MCF 10A (cell line): ENCODE measurements around the gene TRPC4AP. TPM values are rescaled to one million over a fixed set of nuclear protein-coding genes. Genes with fewer than 3 reads are reported as not detected.

ENCODE experiments used
- BruUV-seq: library from RNA; stranded (reverse); fragments of 400-500 nt; replicated peaks from 2 replicates; lab custom pipeline; 2021; lab: Mats Ljungman, UMichigan
- CTCF ChIA-PET: fragments of 300-600 bp; sonication (Branson Sonifier 250); formaldehyde crosslinking; extraction: SDS; loops from one replicate; lab custom pipeline; 2021; ENCODE audit warnings: antibody characterized with exemption, inconsistent platforms; lab: Yijun Ruan, JAX
- POLR2A ChIA-PET: fragments of 300-600, 350-650 bp; sonication (Branson Sonifier 250); formaldehyde crosslinking; extraction: SDS; loops from one replicate; lab custom pipeline; 2020; ENCODE audit warnings: antibody characterized with exemption, inconsistent platforms; lab: Yijun Ruan, JAX
- DNase-seq: peaks from one replicate; pipeline ENCODE4 v3.0.0-alpha.2; 2018; ENCODE audit not compliant: unreplicated experiment
- H3K27ac Mint-ChIP-seq: one replicate; pipeline ENCODE4 v1.8.0; 2022; ENCODE audit warnings: mild to moderate bottlenecking, low read depth, mixed read lengths; ENCODE audit not compliant: unreplicated experiment
- H3K27me3 Mint-ChIP-seq: one replicate; pipeline ENCODE4 v1.8.0; 2022; ENCODE audit warnings: mixed read lengths; ENCODE audit not compliant: insufficient read depth, unreplicated experiment
- H3K36me3 Mint-ChIP-seq: one replicate; pipeline ENCODE4 v1.8.0; 2022; ENCODE audit warnings: mild to moderate bottlenecking, moderate library complexity, mixed read lengths; ENCODE audit not compliant: insufficient read depth, unreplicated experiment
- H3K4me1 Mint-ChIP-seq: one replicate; pipeline ENCODE4 v1.8.0; 2022; ENCODE audit warnings: mixed read lengths; ENCODE audit not compliant: insufficient read depth, unreplicated experiment
- H3K4me3 Mint-ChIP-seq: one replicate; pipeline ENCODE4 v1.8.0; 2022; ENCODE audit warnings: mild to moderate bottlenecking, moderate library complexity, mixed read lengths; ENCODE audit not compliant: unreplicated experiment
- H3K9me3 Mint-ChIP-seq: one replicate; pipeline ENCODE4 v1.8.0; 2022; ENCODE audit warnings: mixed read lengths; ENCODE audit not compliant: unreplicated experiment
- intact Hi-C: fragments of 100-400 bp; cut with micrococcal nuclease; formaldehyde crosslinking; loops from 2 replicates; pipeline ENCODE4 v1.14.1; 2022
- total RNA-seq: library from RNA; stranded (reverse); gene quantifications from 2 replicates; pipeline ENCODE4 v1.2.3, GENCODE V29; 2022
- TF ChIP-seq, protein P1 (sequence below): fragments of 200-600 bp; IDR thresholded peaks from one replicate; pipeline ENCODE4 v1.8.0; 2022; ENCODE audit warnings: antibody characterized with exemption, mild to moderate bottlenecking; ENCODE audit not compliant: unreplicated experiment

The TRPC4AP gene
- total RNA-seq, 1 experiment from 2014 or later, result 51.8 TPM

DNA sequence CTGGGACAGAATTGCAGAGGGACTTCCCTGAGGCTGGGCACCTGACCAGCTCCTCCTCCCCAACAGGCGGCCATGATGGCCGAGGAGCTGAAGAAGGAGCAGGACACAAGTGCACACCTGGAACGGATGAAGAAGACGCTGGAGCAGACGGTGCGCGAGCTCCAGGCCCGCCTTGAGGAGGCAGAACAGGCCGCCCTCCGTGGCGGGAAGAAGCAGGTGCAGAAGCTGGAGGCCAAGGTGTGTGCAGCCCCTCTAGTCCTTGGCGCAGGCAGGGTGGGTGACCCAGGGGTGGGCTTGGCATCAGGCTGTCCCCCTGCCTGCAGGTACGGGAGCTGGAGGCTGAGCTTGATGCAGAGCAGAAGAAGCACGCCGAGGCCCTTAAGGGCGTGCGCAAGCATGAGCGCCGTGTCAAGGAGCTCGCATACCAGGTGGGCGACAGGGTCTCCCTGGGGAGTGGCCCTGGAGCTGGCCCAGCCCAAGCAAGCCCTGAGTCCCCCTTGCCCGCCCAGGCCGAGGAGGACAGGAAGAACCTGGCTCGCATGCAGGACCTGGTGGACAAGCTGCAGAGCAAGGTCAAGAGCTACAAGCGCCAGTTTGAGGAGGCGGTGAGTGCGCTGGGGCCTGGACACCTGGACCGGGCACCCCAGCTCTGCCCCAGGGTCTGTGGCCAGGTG lies 91.5 kb downstream of the TRPC4AP start:
- intact Hi-C loops, result no loop called here
- Mint-ChIP-seq H3K4me1 (no peaks in the 10 kb centered on the region), H3K36me3 (peaks cover 70% of the 10 kb centered on the region), H3K27me3 (no peaks in the 10 kb centered on the region), H3K4me3 (no peak overlapping the region), H3K27ac (no peak overlapping the region), H3K9me3 (no peaks in the 10 kb centered on the region)
- no TSS peak for BruUV-seq
- no peak for DNase-seq
- POLR2A ChIA-PET, result interaction anchor here (0.5 to 1.4 kb wide), 2 partner anchors 16 to 267 kb away, joined by 3 to 4 read pairs; no protein-coding TSS in a partner anchor
- TF ChIP-seq, protein P1, sequence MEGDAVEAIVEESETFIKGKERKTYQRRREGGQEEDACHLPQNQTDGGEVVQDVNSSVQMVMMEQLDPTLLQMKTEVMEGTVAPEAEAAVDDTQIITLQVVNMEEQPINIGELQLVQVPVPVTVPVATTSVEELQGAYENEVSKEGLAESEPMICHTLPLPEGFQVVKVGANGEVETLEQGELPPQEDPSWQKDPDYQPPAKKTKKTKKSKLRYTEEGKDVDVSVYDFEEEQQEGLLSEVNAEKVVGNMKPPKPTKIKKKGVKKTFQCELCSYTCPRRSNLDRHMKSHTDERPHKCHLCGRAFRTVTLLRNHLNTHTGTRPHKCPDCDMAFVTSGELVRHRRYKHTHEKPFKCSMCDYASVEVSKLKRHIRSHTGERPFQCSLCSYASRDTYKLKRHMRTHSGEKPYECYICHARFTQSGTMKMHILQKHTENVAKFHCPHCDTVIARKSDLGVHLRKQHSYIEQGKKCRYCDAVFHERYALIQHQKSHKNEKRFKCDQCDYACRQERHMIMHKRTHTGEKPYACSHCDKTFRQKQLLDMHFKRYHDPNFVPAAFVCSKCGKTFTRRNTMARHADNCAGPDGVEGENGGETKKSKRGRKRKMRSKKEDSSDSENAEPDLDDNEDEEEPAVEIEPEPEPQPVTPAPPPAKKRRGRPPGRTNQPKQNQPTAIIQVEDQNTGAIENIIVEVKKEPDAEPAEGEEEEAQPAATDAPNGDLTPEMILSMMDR, result no peak
- CTCF ChIA-PET, result interaction anchor here (0.6 to 4.5 kb wide), 9 partner anchors 22 to 165 kb away, joined by 3 to 28 read pairs (median 3); no protein-coding TSS in a partner anchor

GRCh38 chr20:35000311-35000921 lies 92.2 kb downstream of the TRPC4AP start:
- TF ChIP-seq, protein P1, result no peak
- DNase-seq, result no peak
- Mint-ChIP-seq H3K27ac (no peak overlapping the region), H3K36me3 (peaks cover 69% of the 10 kb centered on the region), H3K9me3 (no peaks in the 10 kb centered on the region), H3K27me3 (no peaks in the 10 kb centered on the region), H3K4me1 (no peaks in the 10 kb centered on the region), H3K4me3 (no peak overlapping the region)
- CTCF ChIA-PET, result interaction anchor here (0.7 to 4.5 kb wide), 4 partner anchors 62 to 165 kb away, joined by 3 to 28 read pairs (median 5); no protein-coding TSS in a partner anchor
- POLR2A ChIA-PET, result no interaction called here
- BruUV-seq, result no TSS peak
- intact Hi-C loops, result no loop called here

DNA sequence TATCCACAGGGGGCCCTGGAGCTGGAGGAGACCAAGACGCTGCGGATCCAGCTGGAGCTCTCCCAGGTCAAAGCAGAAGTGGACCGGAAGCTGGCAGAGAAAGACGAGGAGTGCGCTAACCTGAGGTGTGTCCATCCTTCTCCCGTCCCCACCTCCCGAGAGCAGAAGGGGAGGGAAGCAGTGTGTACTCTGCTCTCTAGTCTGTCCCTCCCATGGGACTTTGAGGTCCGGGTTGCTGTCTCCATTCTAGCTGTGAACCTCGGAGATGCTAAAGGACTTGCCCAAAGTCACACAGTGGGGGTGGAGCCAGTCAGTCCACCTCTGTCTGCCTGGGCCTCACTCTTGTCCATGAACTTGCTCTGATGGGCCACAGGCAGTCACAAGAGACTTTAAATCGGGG lies 92.8 kb downstream of the TRPC4AP start:
- ChIA-PET POLR2A (interaction anchor here (0.6 to 1.4 kb wide), 2 partner anchors 11 to 12 kb away, joined by 3 to 4 read pairs; no protein-coding TSS in a partner anchor), CTCF (interaction anchor here (1.4 to 4.5 kb wide), 2 partner anchors 125 to 164 kb away, joined by 5 to 28 read pairs; no protein-coding TSS in a partner anchor)
- peaks cover 67% of the 10 kb centered on the region for H3K36me3 Mint-ChIP-seq
- intact Hi-C loops, result no loop called here
- no peaks in the 10 kb centered on the region for H3K9me3 Mint-ChIP-seq
- TF ChIP-seq, protein P1, result no peak
- no peak overlapping the region for H3K27ac Mint-ChIP-seq
- no peaks in the 10 kb centered on the region for H3K4me1 Mint-ChIP-seq
- no TSS peak for BruUV-seq
- no peak overlapping the region for H3K4me3 Mint-ChIP-seq
- no peaks in the 10 kb centered on the region for H3K27me3 Mint-ChIP-seq
- DNase-seq, result no peak

GRCh38 chr20:34999021-34999451 lies 93.6 kb downstream of the TRPC4AP start:
- BruUV-seq, result no TSS peak
- Mint-ChIP-seq H3K27me3 (no peaks in the 10 kb centered on the region), H3K4me3 (no peak overlapping the region), H3K27ac (no peak overlapping the region), H3K4me1 (no peaks in the 10 kb centered on the region), H3K9me3 (no peaks in the 10 kb centered on the region), H3K36me3 (peaks cover 60% of the 10 kb centered on the region)
- ChIA-PET POLR2A (interaction anchor here (0.6 to 1.4 kb wide), 3 partner anchors 10 to 27 kb away, joined by 3 to 4 read pairs (median 4); no protein-coding TSS in a partner anchor), CTCF (interaction anchor here (0.6 to 1.6 kb wide), 3 partner anchors 43 to 169 kb away, joined by 3 to 6 read pairs (median 3); partner anchors contain the start of genes GSS and MYH7B)
- intact Hi-C loops, result no loop called here
- TF ChIP-seq, protein P1, result no peak
- DNase-seq, result no peak
